GM19455 (cell line): ENCODE data around the gene OR4B1.
A peak's percentile ranks its signal among the peaks of the same experiment; 100 is the strongest.
"Not testable (repeated sequence)": the region's sequence is repeated elsewhere in the genome, so short reads cannot be mapped to it uniquely, and the experiment has no call there.

Experiments
- ATAC-seq: cut with Tn5 transposase; IDR thresholded peaks from one replicate; pipeline ENCODE4 v1.9.1; 2021; ENCODE audit not compliant: unreplicated experiment

Gene OR4B1, protein sequence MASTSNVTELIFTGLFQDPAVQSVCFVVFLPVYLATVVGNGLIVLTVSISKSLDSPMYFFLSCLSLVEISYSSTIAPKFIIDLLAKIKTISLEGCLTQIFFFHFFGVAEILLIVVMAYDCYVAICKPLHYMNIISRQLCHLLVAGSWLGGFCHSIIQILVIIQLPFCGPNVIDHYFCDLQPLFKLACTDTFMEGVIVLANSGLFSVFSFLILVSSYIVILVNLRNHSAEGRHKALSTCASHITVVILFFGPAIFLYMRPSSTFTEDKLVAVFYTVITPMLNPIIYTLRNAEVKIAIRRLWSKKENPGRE

DNA sequence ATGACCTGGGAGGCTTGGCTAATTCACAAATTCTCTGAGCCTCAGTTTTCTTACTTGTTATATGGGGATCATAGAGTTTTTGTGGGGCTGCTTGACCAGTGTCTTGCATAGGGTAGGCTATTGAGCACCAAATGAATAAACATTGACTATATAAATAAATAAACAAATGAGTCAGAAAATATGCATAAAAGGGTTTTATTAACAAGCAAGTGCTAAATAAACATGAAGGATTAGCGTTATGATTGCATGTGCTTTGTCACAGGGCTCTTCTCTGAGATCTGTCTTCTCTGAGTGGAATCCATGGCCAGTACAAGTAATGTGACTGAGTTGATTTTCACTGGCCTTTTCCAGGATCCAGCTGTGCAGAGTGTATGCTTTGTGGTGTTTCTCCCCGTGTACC is at the start of gene OR4B1:
OR4B1 (plus strand) TSS at position 301 of the 400 bp plus-strand sequence; CDS start at position 301, 0 bp downstream.
- ATAC-seq: no peak

DNA sequence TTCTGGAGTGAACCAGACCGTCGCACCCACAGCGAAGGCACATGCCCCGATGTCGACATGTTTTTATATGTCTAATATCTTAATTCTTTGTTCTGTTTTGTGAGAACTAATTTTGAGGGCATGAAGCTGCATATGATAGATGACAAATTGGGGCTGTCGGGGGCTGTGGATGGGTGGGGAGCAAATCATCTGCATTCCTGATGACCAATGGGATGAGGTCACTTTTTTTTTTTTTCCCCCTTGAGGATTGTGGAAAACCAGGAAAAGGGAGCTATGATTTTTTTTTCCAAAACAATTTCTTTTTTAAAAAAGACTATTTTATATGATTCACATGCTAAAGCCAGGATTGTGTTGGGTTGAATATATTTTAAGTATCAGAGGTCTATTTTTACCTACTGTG is 49.2 kb upstream of the OR4B1 start:
- no peak for ATAC-seq

DNA sequence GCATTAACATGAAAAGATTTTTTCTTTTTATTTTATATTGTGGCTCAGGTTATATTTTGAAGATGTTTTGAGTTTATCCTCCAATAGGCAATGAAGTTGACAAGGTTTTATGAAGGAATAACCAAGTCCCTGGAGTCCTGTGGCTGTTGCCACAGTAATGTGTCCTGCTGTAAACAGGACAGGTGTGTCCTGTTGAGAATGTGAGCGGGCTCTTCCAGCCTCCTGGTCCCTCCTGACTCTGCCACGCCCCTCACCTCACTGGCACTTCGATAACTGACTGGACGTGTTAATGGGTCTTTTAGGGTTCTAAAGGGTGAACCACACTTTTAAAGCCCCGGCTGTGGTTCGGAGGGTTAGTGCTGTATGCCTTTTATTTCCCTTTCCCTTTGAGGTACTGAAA is 47.8 kb upstream of the OR4B1 start:
- ATAC-seq: no peak

DNA sequence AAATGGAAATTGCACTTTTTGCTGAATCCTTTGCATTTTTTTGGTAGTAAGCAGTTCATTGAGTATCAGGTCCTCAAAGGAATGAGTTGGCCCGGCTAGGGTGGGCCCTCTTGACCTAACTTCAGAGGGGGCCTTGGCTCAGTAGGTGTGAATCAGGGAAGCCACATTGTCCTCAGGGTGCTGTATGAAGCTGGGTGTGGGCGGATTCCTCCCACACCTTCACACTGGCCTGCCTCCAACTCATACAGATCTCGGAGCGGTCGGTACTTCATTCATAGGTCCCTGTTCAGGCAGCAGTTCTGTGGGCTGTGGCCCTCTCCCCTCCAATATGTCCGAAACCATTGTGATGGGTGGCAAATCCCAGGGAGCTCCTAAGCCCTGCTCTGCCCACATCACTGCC is 47.4 kb upstream of the OR4B1 start:
- ATAC-seq: no peak

DNA sequence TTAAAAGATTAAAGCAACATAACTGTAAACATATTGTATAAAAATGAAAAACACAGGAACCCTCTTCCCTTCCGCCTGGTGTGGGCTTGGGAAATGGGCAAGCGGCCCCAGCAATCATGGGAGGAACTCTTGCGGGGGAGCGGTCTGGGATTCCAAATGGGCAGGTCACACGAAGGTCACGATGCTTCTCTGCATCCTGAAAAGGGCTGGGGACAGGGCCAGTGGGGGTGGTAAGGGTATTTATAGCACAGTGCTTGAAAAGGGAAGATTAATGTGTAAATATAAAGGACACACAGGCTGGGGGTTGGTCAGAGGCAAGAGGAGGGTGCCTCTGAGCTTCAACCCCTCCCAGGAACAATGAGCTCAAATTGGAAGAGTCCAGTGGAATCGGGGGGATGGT is 46.9 kb upstream of the OR4B1 start:
- ATAC-seq: no peak

DNA sequence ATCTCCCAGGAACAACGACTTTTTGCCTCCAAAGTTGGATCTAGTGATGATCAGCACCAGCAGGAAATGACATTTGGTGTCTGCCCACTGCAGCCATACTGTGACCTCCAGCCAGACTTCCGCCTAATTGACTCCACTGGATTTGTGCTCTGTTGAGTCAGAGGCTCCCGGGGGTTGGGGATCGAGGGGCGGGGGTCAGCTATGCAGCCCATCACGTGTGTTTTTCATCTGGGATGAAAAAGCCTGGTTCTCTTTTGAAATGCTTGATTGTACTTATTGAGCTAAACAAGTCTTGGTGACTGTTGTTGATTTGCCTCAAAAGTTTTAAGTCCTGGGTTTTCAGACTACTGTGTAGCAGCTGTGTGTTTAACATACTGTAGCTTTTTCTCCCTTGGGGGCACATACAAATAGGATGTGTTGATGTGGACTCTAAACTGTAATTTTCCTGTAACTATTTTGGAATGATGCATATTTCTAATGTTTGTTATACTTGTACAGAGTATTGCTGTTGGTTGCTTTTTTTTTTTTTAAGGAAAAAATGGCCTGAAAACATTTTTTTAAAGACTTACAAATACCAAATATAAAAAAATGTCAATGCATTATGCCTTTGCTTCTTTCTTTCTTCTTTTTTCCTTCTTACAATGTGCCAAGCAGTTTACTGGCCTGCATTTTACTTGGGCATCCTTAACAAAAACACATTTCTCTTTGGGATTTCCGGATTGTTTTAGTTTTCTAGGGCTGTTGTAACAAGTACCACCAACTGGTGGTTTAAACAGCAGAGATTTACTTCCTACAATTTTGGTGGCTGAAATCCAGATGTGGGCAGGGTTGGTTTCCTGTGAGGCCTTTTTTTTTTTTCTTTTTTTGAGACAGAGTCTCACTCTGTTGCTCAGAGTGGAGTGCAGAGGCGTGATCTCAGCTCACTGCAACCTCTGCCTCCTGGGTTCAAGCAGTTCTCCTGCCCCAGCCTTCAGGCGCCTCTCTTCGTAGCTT is 46.1 kb upstream of the OR4B1 start:
- ATAC-seq: no peak

DNA sequence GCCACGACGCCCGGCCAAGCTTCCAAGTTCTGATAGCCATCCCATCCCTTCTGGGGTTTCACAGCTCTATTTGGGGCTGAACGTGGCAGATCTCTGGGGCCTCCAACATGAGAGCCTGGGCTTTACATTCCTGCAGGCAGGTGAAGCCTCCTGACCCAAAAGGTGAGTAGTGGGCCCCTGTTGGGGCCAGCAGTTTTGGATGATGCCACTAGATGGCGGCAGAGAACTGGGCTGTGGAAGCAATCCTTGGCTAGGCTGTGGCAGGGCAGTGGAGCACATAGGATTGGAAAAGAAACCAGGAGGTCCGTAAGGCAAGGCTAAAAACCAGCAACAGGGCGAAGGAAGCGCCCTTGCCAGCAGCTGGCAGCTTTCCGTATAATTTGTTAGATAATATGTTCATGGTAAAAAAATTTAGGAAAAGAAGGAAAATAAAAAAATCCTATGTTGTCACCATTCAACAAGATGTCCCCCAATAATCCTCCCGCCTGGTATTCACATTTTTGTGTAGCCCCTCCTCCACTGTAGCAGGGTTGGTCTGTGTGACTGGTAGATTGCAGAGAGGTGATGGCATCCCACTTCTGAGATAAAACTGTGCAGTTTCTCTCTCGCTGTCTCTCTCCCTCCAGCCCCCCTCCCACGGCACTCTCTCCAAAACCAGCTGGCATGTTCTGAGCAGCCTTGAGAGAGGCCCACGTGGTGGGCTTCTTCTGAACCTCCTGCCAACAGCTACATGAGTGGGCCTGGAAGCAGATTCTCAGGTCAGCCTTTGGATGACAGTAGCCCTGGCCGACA is 43.6 kb upstream of the OR4B1 start:
- ATAC-seq: peak; percentile 88

DNA sequence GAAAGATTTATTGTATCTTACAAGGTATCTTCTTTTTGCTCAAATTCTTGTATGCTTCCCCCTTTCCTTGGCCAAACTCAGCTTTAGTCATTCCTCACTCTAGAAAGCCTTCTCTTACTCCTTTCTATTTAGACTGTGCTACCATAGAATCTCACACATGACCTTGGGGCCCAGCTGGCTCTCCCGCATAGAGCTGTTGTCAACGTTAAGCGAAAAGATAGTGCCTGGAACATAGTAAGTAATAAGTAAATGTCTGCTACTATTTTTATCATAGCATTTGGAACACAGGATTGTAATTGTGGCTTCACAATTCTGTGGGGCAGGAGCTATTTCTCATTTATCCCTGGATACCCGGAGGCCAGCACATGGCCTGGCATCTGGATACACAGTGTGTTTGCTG is 38.9 kb upstream of the OR4B1 start:
- no peak for ATAC-seq

DNA sequence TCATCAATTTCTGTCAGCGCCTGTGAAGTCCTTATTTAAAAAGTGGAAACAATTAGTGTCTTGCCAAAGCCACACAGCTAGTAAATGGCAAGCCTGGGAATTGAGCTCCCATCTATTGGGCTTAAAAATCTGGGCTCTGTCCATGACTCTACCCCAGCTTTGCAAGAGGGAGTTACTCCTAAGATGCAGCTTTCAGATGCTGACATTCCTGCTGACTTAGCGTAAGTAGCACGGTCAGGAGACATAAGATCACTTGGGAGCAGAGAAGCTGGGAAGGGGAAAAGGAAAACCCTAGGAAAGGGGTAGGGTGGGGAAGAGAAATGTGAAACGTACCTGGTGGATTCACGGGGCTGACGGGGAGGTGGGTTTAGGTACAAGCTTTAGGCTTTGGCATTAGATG is 36.0 kb upstream of the OR4B1 start:
- ATAC-seq: no peak

DNA sequence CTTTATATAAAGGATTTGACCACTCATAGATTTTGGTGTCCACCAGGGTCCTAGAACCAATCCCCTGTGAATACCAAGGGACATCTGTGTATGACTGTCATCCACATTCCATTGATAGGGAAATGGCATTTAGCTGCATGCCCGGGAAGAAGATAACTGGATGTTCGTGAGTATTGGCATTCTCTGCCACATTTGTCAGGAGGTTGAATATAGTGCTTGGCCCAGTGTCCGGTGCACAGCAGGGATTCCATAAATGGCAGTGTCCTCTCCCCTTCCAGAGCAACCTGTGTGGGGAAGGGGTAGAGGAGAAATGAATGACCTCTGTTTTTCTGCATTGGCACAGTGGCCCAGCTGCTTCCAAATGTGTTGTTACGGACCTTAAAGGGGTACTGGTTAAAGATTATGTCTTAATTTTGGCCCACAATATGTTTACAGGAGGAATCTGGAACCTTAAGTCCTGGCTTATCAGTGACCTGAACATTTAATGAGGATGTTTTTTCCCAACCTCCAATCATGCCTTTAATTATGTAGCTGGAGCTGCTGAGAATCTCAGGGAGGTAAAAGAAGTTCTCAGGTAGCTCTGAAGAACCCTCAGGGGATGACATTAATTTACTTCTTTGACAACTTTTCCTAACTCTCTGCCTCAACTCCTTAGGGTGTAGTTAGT is 33.6 kb upstream of the OR4B1 start:
- no peak for ATAC-seq

DNA sequence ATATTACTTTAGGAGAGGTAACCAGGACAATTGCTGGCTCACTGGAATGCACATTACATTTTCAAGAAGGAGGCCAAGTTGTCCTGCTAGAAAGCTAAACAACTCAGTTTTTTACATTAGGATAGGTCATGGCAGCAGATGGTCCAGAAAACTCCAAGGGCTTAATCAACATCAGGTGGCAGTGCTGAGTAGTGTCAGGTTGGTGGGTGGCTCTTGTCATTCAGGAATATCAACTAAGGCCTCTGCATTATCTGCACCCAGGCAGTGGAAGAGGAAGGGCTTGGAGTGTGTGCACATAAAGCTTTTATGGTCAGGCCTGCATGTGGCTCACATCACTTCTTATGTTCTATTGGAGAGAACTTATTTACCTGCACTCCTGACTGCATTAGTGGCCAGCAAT is 32.2 kb upstream of the OR4B1 start:
- ATAC-seq: no peak

DNA sequence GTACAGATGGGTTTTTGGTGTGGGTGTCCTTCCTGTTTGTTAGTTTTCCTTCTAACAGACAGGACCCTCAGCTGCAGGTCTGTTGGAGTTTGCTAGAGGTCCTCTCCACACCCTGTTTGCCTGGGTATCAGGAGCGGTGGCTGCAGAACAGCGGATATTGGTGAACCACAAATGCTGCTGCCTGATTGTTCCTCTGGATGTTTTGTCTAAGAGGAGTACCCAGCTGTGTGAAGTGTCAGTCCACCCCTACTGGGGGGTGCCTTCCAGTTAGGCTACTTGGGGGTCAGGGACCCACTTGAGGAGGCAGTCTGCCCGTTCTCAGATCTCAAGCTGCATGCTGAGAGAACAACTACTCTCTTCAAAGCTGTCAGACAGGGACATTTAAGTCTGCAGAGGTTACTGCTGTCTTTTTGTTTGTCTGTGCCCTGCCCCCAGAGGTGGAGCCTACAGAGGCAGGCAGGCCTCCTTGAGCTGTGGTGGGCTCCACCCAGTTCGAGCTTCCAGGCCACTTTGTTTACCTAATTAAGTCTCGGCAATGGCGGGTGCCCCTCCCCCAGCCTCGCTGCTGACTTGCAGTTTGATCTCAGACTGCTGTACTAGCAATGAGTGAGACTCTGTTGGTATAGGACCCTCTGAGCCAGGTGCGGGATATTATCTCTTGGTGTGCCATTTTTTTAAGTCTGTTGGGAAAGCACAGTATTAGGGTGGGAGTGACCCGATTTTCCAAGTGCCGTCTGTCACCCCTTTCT is 25.5 kb upstream of the OR4B1 start:
- not testable (repeated sequence) for ATAC-seq

DNA sequence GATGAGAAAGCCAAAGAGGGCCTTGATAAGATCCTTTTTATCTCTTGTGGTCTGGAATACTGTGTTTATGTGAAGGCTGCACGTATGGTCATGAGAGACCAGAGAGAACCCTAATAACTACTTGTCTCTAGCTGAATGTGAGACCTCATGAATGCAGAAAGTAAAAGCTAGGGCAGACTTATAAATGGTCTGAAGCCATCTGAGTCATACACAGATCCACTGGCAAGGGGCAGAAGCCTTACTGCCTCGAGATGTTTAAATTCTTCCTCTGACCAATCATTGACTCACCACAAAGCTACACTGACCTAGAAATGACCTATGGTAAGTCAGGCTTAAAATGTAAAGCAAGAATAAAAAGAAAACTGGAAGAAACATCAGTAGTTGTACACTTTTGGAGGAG is 22.7 kb upstream of the OR4B1 start:
- no peak for ATAC-seq

DNA sequence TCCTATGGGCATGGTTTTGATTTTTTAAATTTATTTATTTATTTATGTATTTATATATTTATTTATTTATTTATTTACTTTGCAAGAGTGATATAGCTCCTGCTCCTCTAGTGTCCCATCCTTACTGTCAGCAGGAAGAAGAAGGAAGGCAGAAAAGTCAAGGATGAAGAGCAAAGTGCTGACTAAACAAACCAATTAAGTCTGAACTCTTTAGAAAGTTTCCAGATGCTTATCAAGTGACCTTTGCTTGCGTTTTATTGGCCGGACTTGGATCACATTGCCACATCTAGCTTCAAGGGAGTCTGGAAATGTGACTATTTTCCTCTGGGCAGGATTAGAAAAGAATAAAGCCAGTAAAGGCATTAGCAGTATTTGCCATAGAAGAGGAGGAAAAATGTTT is 8.7 kb upstream of the OR4B1 start:
- ATAC-seq: no peak

DNA sequence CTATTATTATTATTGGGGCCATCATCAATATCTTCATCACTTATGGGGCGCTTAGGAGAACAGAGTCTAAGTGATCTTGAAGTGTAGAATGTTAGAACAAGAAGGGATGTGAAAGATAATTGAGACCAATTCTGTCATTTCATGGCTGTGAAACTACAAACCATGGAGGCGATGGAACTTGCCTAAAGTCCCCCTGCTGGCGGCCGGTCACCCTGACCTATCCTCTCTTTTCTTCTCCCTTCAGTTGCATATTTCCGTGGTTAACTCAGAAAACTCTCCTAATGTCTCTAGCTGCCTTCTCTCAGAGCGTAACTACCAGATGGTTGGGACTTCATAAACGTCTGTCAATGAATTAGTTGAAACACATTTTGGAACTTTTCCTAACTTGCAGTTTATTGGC is 6.6 kb upstream of the OR4B1 start:
- no peak for ATAC-seq

DNA sequence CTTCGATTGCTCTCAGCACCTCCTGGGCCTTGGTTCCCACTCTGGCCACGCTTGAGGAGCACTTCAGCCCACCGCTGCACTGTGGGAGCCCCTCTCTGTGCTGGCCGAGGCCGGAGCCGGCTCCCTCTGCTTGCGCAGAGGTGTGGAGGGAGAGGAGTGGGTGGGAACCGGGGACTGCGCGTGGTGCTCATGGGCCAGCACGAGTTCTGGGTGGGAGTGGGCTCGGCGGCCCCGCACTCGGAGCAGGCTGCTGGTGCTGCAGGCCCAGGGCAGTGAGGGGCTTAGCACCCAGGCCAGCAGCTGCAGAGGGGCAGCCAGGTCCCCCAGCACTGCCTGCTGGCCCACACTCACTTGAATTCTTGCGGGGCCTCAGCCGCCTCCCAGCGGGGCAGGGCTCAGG is 12.2 kb downstream of the OR4B1 start:
- ATAC-seq: no peak

DNA sequence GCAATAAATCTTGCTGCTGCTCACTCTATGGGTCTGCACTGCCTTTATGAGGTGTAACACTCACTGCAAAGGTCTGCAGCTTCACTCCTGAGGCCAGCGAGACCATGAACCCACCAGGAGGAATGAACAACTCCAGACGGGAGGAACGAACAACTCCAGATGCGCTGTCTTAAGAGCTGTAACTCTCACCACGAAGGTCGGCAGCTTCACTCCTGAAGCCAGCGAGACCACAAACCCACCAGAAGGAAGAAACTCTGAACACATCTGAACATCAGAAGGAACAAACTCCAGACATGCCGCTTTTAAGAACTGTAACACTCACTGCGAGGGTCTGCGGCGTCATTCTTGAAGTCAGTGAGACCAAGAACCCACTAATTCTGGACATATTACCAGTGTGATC is 13.4 kb downstream of the OR4B1 start:
- ATAC-seq: not testable (repeated sequence)

DNA sequence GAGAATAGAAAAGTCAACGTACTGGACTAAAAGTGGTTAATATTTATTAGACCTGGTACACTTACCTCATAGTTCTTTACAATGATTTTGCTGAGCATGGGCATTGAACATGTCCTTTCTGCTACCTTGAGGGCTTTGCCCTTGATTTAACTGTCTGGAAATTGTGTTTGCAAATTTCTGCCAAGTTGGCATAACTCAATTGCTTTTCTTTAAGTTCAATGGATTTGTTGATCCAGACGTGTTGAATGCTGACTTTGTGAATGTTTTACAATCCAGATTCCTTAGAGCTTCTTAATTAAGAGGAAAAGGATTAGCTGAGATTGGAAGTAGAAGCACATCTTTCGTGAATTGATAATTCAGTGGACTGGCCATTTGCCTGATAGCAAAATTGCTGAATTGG is 21.1 kb downstream of the OR4B1 start:
- ATAC-seq: no peak

DNA sequence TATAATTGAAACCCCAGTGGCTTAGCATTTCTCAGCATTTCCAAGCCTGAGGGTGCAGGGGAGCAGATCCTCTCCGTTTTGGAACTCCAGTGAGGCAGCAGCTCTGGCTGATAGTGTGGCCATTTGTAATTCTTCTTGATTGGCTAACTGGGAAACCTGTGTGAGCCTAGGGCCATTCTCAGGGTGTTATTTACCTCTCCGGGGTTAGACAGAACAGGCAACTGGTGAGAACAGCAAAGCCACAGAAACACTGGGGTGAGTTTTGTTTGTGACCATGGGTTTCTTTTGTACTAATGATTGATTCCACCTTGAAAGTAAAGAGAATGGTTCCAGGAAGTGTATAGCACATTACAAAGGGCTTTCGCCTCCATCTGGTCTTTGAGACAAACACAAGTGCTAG is 25.9 kb downstream of the OR4B1 start:
- no peak for ATAC-seq

DNA sequence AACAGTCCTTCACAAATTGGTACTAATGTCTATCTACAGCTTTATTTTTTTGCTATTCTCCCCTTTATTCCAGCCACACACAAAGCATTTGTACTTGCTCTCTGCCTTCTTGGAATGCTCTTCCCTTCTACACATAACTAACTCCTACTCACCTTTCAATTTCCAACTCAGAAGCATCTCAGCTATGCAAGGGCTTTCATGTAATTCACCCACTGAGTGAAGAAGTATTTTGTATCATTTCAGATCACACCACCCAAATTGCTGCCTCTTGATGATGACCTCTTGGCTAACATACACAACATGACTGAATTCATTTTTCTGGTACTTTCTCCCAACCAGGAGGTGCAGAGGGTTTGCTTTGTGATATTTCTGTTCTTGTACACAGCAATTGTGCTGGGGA is 28.2 kb downstream of the OR4B1 start, which contains the start of gene OR4X2:
OR4X2 (plus strand) TSS at position 301 of the 400 bp plus-strand sequence; CDS start at position 301, 0 bp downstream.
- ATAC-seq: no peak
